Hepatocyte (in vitro differentiated cells): ENCODE results near the gene DIDO1. TPM values are rescaled to one million over a fixed set of nuclear protein-coding genes. Genes with fewer than 3 reads are reported as not detected.

Experiments used
- DNase-seq: peaks from one replicate; pipeline ENCODE4 v3.0.0-alpha.2; 2016; ENCODE audit warnings: low spot score
- H2AFZ ChIP-seq: fragments of 200-600 bp; sonication (generic); 2 replicates; pipeline ENCODE4 v1.6.0; 2016; ENCODE audit warnings: antibody characterized with exemption, mild to moderate bottlenecking
- H3K27ac ChIP-seq: fragments of 200-600 bp; sonication (generic); 2 replicates; pipeline ENCODE4 v1.5.1; 2016; ENCODE audit warnings: mild to moderate bottlenecking
- H3K27me3 ChIP-seq: fragments of 200-600 bp; sonication (generic); 2 replicates; pipeline ENCODE4 v1.6.1; 2016
- H3K36me3 ChIP-seq: fragments of 200-600 bp; sonication (generic); replicated peaks from 2 replicates; pipeline ENCODE4 v1.5.1; 2016; ENCODE audit warnings: low read depth; ENCODE audit not compliant: insufficient read depth
- H3K4me1 ChIP-seq: fragments of 200-600 bp; sonication (generic); 2 replicates; pipeline ENCODE4 v1.5.1; 2016; ENCODE audit warnings: mild to moderate bottlenecking, moderate library complexity; ENCODE audit not compliant: insufficient read depth
- H3K4me2 ChIP-seq: fragments of 200-600 bp; sonication (generic); 2 replicates; pipeline ENCODE4 v1.6.0; 2016
- H3K4me3 ChIP-seq: fragments of 200-600 bp; sonication (generic); 2 replicates; pipeline ENCODE4 v1.5.1; 2016; ENCODE audit warnings: mild to moderate bottlenecking
- H3K79me2 ChIP-seq: fragments of 200-600 bp; sonication (generic); 2 replicates; pipeline ENCODE4 v1.6.0; 2017; ENCODE audit warnings: mild to moderate bottlenecking
- H3K9me2 ChIP-seq: fragments of 200-600 bp; sonication (generic); replicated peaks from 2 replicates; pipeline ENCODE4 v1.6.0; 2017; ENCODE audit warnings: mild to moderate bottlenecking; ENCODE audit not compliant: insufficient read depth
- H3K9me3 ChIP-seq: fragments of 200-600 bp; sonication (generic); 2 replicates; pipeline ENCODE4 v1.5.1; 2016; ENCODE audit warnings: low read depth, mild to moderate bottlenecking
- H4K20me1 ChIP-seq: fragments of 200-600 bp; sonication (generic); 2 replicates; pipeline ENCODE4 v1.6.0; 2016; ENCODE audit warnings: mild to moderate bottlenecking; ENCODE audit not compliant: insufficient read depth, poor library complexity, severe bottlenecking
- CTCF ChIP-seq: fragments of 200-600 bp; sonication (generic); IDR thresholded peaks from 2 replicates; pipeline ENCODE4 v1.5.1; 2016; ENCODE audit warnings: antibody characterized with exemption, mild to moderate bottlenecking; ENCODE audit not compliant: poor library complexity
- EZH2 ChIP-seq: fragments of 200-600 bp; sonication (generic); IDR thresholded peaks from 2 replicates; pipeline ENCODE4 v1.6.1; 2016; ENCODE audit warnings: antibody characterized with exemption, mild to moderate bottlenecking, borderline replicate concordance
- EZH2phosphoT487 ChIP-seq: fragments of 200-600 bp; sonication (generic); IDR thresholded peaks from one replicate; pipeline ENCODE4 v1.6.1; 2018; ENCODE audit warnings: antibody characterized with exemption, mild to moderate bottlenecking, low read depth, moderate library complexity; ENCODE audit not compliant: unreplicated experiment, severe bottlenecking
- WGBS: methylation state at CpG from one replicate; pipeline ENCODE4 v1.1.6; 2016; ENCODE audit warnings: low lambda C conversion rate; ENCODE audit errors: missing lambda C conversion rate; 5-methylcytosine and 5-hydroxymethylcytosine counted together
- polyA plus RNA-seq: library from polyadenylated mRNA; unstranded; fragments of >200 nt; fragmentation: Nextera tagmentation; extraction: Ambion mirVana; gene quantifications from 2 replicates; pipeline ENCODE4 v1.2.1, GENCODE V29; 2016
- total RNA-seq: library from RNA; depleted of rRNA; stranded (reverse); fragments of >200 nt; gene quantifications from 2 replicates; pipeline ENCODE4 v1.2.3, GENCODE V29; 2014

Gene DIDO1
- total and polyA plus RNA-seq, 2 experiments from 2014 or later: 26.5 to 31.6 TPM

- H3K79me2 ChIP-seq: peaks cover 75% of the 10 kb centered on the region
- no peak overlapping the region for H3K4me3 ChIP-seq
- no peaks in the 10 kb centered on the region for H3K9me3 ChIP-seq
- H3K36me3 ChIP-seq: peaks cover 2% of the 10 kb centered on the region
- no peaks in the 10 kb centered on the region for H3K9me2 ChIP-seq
- H4K20me1 ChIP-seq: peaks cover 75% of the 10 kb centered on the region
- DNase-seq: no peak
- H3K27me3 ChIP-seq: no peaks in the 10 kb centered on the region
- H3K27ac ChIP-seq: no peak overlapping the region
- 90% methylated on average over 18 of the region's 18 CpGs for WGBS
- H3K4me2 ChIP-seq: no peak overlapping the region
- no peak overlapping the region for H2AFZ ChIP-seq
- TF ChIP-seq CTCF: no peak
- no peak for TF ChIP-seq EZH2
- TF ChIP-seq EZH2phosphoT487: no peak
- H3K4me1 ChIP-seq: no peaks in the 10 kb centered on the region
Observed at GRCh38 chr20:62908971-62909791, 17.1 kb downstream of the DIDO1 start.

DNA sequence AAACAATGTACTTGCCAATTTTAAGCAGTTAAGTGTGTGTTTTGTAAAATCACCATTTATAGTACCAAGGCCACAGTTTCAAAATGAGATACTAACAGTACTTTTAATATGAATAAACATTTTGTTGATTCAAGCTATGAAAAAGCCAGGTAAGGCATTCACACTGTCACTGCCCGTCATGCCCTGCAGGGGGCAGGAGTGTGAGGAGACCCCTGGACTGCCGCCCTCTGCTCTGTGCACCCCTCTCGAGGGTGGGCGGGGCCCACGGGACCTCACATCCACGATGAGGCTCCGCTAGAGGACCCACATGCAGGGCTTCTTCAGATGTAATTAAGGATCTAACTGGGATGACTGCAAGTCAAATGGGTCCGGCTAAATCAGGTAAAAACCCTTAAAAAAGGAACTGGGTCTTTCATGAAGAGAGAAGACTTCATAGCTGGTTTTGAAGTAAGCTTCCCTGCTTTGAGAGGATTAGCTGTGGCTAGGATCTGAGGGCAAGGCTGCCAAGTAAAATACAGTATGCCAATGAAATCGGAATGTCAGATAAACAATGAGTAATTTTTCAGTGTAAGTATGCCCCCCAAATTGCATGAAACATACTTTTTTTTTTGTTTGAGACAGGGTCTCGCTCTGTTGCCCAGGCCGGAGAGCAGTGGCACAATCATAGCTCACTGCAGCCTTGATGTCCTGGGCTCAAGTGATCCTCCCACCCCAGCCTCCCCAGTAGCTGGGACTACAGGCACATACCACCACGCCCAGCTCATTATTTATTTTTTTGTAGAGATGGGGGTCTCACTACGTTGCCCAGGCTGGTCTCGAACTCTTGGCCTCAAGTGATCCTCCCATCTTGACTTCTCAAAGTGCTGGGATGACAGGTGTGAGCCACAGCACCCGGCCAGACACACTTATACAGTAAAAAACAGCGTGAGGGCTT lies 18.7 kb downstream of the DIDO1 start:
- Histone ChIP-seq H2AFZ (no peak overlapping the region), H3K27ac (no peak overlapping the region), H3K79me2 (peaks cover 62% of the 10 kb centered on the region), H3K4me1 (no peaks in the 10 kb centered on the region), H3K36me3 (peaks cover 7% of the 10 kb centered on the region), H3K4me2 (no peak overlapping the region), H3K27me3 (no peaks in the 10 kb centered on the region), H3K9me2 (no peaks in the 10 kb centered on the region), H3K4me3 (no peak overlapping the region), H4K20me1 (peaks cover 68% of the 10 kb centered on the region), H3K9me3 (no peaks in the 10 kb centered on the region)
- TF ChIP-seq EZH2: no peak
- TF ChIP-seq CTCF: peak; percentile 39
- 81% methylated on average over 16 of the region's 16 CpGs for WGBS
- DNase-seq: no peak

GRCh38 chr20:62906647-62907375 lies 19.5 kb downstream of the DIDO1 start:
- H3K27me3 ChIP-seq: no peaks in the 10 kb centered on the region
- TF ChIP-seq EZH2: no peak
- TF ChIP-seq EZH2phosphoT487: no peak
- no peak for TF ChIP-seq CTCF
- WGBS: 94% methylated on average over 30 of the region's 31 CpGs
- H3K4me2 ChIP-seq: no peak overlapping the region
- H3K36me3 ChIP-seq: peaks cover 7% of the 10 kb centered on the region
- peaks cover 59% of the 10 kb centered on the region for H4K20me1 ChIP-seq
- H3K9me2 ChIP-seq: no peaks in the 10 kb centered on the region
- no peak overlapping the region for H2AFZ ChIP-seq
- no peak for DNase-seq
- H3K4me1 ChIP-seq: no peaks in the 10 kb centered on the region
- H3K9me3 ChIP-seq: no peaks in the 10 kb centered on the region
- no peak overlapping the region for H3K27ac ChIP-seq
- H3K79me2 ChIP-seq: peaks cover 53% of the 10 kb centered on the region
- no peak overlapping the region for H3K4me3 ChIP-seq
